Stimulated activated CD4-positive, alpha-beta T cell treated with anti-CD3 and anti-CD28 coated beads, TNF-alpha, amount 100 ng/mL, for 4 hours (primary cell): Measurements from ENCODE around the gene ZNF275.
"Not testable (repeated sequence)": the region's sequence is repeated elsewhere in the genome, so short reads cannot be mapped to it uniquely, and the experiment has no call there.

ENCODE experiments used
- DNase-seq, 3 experiments: peaks; one replicate each; pipeline ENCODE4 v3.0.0-alpha.2; 2020; ENCODE audit warnings: low read depth in 3 of 3

Gene ZNF275

GRCh38 chrX:153387987-153388721, 54.2 kb downstream of the ZNF275 start:
- DNase-seq = no peak

GRCh38 chrX:153388722-153389459, 54.9 kb downstream of the ZNF275 start:
- no peak for DNase-seq

GRCh38 chrX:153389460-153389768, 55.5 kb downstream of the ZNF275 start:
- not testable (repeated sequence) for DNase-seq

- no peak for DNase-seq
Observed at GRCh38 chrX:153392642-153393321, 58.8 kb downstream of the ZNF275 start.

- no peak for DNase-seq
Observed at GRCh38 chrX:153394612-153395011, 60.7 kb downstream of the ZNF275 start.

GRCh38 chrX:153395613-153396319, 61.8 kb downstream of the ZNF275 start:
- DNase-seq = no peak

GRCh38 chrX:153396320-153397195, 62.6 kb downstream of the ZNF275 start:
- DNase-seq = no peak

DNA sequence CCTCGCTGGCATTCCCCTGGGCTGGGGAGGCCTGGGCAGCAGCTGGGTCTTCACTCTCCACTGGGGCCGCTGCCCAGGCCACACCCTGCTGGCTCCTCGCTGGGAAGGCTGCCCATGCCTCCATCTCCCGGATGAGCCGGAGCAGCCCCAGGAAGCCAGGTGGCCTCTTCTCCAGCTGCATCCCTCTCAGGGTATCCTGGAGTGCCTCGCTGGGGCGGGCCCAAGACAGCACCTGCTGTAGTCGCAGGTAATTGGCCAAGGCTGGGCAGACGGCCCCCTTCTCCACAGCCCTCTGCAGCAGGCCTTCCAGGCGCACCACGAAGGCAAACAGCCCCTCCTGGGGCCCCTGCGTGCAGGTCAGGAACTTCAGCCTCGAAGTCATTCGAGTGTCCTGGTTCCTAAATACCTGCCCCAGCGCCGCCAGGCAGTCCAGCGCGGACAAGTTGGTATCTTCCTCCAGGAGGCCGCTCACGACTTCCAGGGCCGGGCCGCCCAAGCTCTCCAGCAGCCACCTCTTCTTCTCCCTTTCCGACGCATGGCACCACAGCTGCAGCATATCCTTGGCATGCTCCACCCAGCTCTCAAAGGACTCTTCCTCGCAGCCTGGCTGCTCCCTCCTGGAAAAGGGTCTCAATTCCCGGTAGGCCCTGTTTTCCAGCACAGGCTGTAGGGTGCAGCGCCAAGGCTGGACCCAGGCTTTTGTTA, 63.5 kb downstream of the ZNF275 start:
- no peak for DNase-seq

- DNase-seq = no peak
Observed at GRCh38 chrX:153398275-153398960, 64.5 kb downstream of the ZNF275 start.

- peak; percentile 10 to 24 (median 18) for DNase-seq
Observed at GRCh38 chrX:153400146-153401132, 66.5 kb downstream of the ZNF275 start.

- no peak for DNase-seq
Observed at GRCh38 chrX:153401133-153401764, 67.3 kb downstream of the ZNF275 start, which contains the start of gene PNMA6E. PNMA6E (minus strand) TSS chrX:153401350; CDS start chrX:153398849, 2,501 bp downstream.
